SU-DHL-6 (cell line): ENCODE results near the gene CERS6.

Experiments
- EZH2phosphoT487 ChIP-seq: fragments of 200-600 bp; sonication (generic), shearing (Covaris generic); conservative IDR thresholded peaks from 2 replicates; pipeline ENCODE4 v1.6.1; 2018; ENCODE audit warnings: mild to moderate bottlenecking, antibody characterized with exemption, low read length, moderate library complexity, mixed read lengths
- TF ChIP-seq, protein P1 (sequence below): fragments of 200-600 bp; sonication (generic); IDR thresholded peaks from one replicate; pipeline ENCODE4 v1.5.1; 2017; ENCODE audit warnings: antibody characterized with exemption, mild to moderate bottlenecking, low read length, moderate library complexity; ENCODE audit not compliant: insufficient read depth, poor library complexity, severe bottlenecking

DNA sequence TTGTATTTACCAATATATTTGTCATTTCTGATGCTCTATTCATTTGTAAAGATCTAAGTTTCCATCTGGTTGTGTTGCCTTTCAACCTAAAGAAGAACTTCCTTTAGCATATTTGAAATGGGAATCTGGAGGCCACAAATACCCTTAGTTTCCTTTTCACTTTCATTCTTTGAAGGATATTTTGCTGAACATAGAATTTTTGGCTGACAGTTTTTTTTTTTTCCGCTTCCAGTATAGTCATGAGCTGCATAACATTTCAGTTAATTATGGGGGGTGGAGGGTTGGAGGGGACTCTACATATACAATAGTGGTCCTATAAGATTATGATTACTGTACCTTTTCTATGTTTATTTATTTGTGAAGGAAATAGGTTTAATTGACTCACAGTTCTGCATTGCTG, 83.9 kb downstream of the CERS6 start:
- TF ChIP-seq, protein P1, sequence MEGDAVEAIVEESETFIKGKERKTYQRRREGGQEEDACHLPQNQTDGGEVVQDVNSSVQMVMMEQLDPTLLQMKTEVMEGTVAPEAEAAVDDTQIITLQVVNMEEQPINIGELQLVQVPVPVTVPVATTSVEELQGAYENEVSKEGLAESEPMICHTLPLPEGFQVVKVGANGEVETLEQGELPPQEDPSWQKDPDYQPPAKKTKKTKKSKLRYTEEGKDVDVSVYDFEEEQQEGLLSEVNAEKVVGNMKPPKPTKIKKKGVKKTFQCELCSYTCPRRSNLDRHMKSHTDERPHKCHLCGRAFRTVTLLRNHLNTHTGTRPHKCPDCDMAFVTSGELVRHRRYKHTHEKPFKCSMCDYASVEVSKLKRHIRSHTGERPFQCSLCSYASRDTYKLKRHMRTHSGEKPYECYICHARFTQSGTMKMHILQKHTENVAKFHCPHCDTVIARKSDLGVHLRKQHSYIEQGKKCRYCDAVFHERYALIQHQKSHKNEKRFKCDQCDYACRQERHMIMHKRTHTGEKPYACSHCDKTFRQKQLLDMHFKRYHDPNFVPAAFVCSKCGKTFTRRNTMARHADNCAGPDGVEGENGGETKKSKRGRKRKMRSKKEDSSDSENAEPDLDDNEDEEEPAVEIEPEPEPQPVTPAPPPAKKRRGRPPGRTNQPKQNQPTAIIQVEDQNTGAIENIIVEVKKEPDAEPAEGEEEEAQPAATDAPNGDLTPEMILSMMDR: no peak
- TF ChIP-seq EZH2phosphoT487: no peak
